IPS-18c (cell line): ENCODE data around the gene TFAM.

Experiments used
- H3K4me3 ChIP-seq: 2 replicates; pipeline ENCODE4 v1.7.0; 2013; ENCODE audit warnings: low read depth, mild to moderate bottlenecking, low read length, moderate library complexity; ENCODE audit not compliant: insufficient read depth
- H3K9me3 ChIP-seq: one replicate; pipeline ENCODE4 v1.6.1; 2013; ENCODE audit warnings: mild to moderate bottlenecking, low read length, moderate library complexity; ENCODE audit not compliant: control insufficient read depth, insufficient read depth

Gene TFAM

DNA sequence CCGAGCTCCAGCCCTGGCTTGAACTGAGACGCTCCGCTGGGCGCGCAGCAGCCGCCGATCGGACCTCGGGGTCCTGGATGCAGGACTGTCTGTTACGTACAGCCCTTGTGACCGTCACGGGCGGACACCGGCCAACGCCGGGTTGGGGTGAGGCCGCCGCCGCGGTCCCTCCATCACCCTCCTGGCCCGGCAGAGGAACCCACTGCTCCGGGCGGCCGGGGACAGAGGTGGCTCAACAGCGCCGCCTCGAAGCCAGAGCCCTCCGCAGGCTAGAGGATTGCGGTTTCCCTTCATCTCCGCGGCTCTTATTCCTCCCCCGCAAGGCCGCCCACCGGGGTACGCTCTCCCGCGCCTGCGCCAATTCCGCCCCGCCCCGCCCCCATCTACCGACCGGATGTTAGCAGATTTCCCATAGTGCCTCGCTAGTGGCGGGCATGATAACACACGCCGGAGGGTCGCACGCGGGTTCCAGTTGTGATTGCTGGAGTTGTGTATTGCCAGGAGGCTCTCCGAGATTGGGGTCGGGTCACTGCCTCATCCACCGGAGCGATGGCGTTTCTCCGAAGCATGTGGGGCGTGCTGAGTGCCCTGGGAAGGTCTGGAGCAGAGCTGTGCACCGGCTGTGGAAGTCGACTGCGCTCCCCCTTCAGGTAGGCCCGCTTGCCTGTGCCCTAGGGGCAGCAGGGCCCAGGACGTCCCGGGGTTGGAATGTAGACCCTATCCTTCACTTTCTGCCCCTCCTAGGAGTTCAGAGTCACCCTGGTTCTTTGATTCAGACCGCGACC lies at the start of gene TFAM:
TFAM (plus strand) TSS at position 412 of the 785 bp plus-strand sequence; CDS start at position 550, 138 bp downstream.
- H3K4me3 ChIP-seq: peak within 1 kb of the TSS; percentile 97
- no peaks in the 10 kb centered on the region for H3K9me3 ChIP-seq

DNA sequence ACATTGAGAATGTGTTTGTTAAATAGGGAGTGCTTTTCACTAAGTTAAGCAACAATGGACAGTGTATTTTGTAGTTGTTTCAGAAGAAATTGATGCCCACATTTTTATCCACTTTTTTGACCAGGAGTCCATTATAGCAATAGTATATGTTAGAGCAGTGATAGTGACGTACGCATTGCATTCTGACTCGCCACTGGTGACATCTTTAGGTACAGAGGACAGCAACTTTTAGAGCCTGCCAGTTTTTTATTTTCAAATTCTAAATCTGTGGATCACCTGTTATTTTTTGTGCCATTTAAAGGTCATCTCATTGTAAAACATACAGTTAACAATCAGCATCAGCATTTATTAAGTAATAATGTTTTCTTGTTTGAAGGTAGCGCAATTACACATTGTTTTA lies 49.0 kb upstream of the TFAM start:
- no peak overlapping the region; the same call in 1 of the 2 replicates for H3K4me3 ChIP-seq
- no peaks in the 10 kb centered on the region for H3K9me3 ChIP-seq

DNA sequence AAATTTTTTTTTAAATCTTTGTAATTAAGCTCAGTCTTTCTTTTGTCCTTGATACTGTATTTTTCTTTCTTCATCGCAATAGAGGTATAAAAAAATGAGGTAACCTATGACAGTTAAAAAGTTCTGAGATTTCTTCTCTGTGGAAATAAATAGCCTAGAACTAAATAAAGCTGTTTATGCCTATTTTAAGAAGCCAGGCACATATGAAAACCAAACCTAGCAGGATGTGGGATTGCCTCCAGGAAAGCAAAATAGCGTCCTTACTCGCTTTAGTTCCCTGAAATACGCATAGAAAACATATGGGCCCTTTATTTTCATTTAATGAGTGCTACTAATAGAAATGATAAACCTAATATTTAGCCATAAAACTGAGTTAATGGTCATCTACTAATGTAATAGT lies 43.8 kb upstream of the TFAM start:
- H3K4me3 ChIP-seq: no peak overlapping the region
- H3K9me3 ChIP-seq: no peaks in the 10 kb centered on the region

DNA sequence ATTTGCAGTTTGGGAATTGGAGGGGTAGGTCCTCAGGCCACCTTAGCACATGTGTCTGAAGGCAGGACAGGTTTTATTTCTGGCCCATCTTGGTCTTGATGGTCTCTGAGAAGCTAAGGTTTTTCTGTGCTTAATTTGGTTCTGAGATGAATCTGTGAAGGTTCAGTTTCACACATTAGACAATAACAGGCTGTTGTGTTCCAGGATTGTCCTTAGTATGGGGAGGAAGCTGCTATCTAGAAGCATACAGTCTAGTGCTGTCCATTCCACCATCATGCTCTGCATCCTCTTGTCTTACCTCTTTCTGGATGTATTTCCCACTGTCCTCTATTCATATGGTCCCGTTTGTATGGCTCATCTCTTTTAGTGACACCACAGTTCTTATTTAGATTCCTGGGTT lies 43.3 kb upstream of the TFAM start:
- no peaks in the 10 kb centered on the region for H3K9me3 ChIP-seq

DNA sequence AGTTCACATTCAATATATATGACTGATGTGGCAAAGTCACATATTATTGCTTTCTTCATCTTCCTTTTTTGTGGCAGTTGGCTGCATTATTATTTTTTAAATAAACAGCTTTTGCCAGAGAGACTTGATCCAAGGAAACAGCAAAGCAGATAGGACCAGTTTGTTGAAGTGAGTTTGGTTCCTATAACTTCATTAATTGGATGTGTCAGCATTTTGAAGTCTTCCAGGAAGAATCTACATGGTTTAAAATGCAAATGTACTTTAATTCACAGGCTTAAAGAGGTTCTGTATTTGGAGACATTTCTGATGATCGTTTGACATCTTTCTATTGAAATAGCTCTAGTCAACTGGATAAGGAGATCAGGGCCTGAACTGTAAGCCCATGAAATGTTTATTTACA lies 37.2 kb upstream of the TFAM start:
- H3K4me3 ChIP-seq: no peak overlapping the region
- H3K9me3 ChIP-seq: no peaks in the 10 kb centered on the region

More for the DNA sequence above, 43.3 kb upstream of the TFAM start:
- no peak overlapping the region for H3K4me3 ChIP-seq

DNA sequence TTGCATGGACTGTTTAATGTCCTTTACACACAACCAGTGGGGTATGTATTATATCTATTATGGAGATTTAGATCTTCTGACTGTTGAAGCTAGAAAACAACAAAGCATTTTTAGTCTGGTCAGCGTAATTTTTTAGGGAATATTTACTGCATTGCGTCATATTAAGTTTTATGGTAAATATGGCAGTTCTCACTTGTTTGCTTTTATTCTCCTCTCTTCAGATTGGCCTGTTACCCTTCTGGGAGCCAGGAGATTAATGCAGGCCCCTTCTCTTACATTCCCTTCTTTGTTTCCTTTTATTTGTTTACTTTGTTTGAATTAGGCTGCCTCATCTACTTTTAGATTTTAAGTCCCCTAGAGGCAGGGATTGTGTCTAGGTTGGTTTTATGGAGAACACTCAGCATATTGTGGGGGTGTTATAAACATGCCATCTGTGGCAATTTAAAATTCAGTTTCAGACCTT lies 36.6 kb upstream of the TFAM start:
- H3K4me3 ChIP-seq: no peak overlapping the region
- no peaks in the 10 kb centered on the region for H3K9me3 ChIP-seq

DNA sequence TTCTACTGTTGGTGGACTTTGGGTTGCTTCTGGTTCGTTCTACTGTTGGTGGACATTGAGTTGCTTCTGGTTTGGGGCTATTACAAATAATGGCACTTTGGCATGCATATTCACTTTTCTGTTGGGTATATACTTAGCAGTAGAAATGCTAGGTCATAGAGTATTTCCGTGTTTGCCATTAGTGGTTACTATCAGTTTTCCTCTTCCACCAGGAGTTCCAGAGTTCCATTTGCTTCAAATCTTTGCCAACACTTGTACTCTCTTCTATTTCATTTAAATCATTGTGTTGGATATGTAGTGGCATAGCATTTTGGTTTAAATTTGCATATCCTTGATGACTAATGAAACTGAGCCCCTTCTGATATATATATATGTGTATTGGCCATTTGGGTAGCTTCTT lies 35.2 kb upstream of the TFAM start:
- no peak overlapping the region for H3K4me3 ChIP-seq
- H3K9me3 ChIP-seq: no peaks in the 10 kb centered on the region

DNA sequence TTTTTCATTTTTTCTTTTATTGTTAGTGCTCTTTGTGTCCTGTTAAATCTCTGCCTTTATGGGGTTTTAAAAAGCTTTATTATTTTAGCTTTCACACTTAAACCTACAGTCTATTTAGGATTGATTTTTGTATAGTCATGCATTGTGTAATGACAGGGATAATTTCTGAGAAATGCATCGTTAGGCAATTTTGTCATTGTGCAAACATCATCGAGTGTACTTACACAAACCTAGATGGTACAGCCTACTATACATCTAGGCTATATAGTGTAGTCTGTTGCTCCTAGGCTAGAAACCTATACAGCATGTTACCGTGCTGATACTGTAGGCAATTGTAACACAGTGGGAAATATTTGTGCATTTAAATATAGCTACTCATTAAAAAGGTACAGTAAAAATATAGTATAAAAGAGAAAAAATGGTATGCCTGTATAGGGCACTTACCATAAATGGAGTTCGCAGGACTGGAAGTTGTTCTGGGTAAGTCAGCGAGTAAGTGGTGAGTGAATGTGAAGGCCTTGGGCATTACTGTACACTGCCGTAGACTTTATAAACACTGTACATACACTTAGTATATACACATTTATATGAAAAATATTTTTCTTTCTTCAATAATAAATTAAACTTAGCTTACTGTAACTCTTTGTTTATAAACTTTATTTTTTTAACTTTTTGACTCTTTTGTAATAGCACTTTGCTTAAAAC lies 34.4 kb upstream of the TFAM start:
- H3K4me3 ChIP-seq: no peak overlapping the region

DNA sequence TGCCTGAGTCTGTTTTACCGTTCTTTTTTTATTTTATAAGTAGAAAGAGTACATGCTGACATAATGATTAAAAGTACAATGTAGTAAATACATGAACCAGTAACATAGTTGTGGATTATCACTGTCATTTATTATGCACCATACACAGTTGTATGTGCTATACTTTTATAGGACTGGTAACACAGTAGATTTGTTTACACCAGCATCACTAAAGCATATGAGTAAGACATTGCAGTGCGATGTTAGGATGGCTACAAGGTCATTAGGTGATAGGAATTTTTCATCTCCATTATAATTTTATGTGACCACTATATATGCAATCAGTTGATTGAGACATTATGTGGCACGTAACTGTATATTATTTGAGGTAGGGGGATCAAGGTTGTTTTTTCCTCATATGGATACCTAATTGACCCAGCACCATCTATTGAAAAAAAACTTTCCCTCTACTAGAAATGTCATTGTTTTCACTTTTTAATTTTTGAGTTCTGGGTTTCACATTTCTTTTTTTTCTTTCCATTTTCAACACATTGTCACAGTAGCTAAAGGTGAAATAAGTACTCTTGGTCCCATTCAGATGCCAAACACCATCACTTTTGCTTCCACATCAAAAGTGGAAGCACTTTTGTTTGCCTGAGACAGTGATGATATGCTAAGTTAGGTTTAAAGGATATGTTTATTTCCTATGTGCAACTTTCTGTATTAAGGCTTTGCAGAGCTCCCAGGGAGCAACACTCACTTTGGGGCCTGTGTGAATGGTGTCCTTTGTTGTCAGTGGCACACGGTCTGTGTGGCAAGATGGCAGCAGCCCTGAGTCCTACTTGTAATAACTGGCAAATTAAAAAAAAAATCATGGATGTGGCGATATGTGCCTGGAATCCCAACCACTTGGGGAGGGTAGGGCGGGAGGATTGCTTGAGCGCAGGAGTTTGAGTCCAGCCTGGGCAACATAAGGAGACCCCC lies 33.3 kb upstream of the TFAM start:
- no peaks in the 10 kb centered on the region for H3K9me3 ChIP-seq
- H3K4me3 ChIP-seq: no peak overlapping the region

More for the DNA sequence above, 34.4 kb upstream of the TFAM start:
- no peaks in the 10 kb centered on the region for H3K9me3 ChIP-seq

DNA sequence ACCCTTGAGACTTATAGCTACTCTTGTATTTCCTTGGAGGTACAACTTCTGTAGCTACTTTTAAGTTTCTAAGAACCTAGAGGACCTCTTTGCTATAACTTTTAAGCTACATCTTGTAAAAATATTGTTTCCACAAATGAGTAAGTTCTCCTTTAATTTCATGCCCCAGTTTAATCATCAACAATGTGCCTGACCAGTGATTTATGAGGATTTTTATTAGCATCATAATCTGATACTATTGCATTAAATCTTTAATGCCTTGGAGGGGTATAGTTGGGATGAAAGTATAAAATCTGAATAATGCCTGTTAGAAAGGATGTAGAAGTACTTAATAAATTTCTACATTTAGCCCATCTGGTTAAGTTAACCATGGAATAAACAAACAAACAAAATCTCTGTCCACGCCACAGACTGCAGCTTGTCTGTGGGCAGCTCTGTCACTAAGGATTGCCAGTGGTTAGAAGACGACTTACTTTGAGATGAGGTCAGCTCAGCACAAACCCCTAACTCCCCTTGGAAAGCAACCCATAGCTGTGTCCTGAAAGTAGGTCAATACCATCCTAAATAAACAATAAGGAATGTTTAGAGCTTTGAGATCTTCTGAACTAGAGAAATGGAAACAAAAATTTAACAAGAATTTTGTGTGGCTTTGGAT lies 32.1 kb upstream of the TFAM start:
- no peaks in the 10 kb centered on the region for H3K9me3 ChIP-seq
- H3K4me3 ChIP-seq: no peak overlapping the region

DNA sequence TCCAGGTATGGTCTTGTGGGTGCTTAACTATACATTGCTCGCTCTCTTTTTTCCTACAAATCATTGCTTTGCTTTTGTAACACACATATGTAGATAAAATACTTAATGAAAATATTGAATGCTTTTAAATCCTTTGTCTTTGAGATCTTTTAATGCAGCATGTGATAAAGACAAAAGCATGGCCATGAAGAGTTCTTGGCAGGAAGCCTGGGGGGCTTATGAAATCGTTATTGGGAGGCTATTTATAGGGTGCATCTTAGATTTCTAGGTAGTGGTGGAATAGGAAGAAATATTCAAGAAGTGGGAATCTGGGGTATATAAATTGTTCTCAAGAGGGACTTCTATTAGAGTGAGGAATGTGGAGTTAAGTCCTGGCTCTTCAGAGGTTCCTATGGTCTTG lies 28.5 kb upstream of the TFAM start:
- no peaks in the 10 kb centered on the region for H3K9me3 ChIP-seq
- no peak overlapping the region for H3K4me3 ChIP-seq

DNA sequence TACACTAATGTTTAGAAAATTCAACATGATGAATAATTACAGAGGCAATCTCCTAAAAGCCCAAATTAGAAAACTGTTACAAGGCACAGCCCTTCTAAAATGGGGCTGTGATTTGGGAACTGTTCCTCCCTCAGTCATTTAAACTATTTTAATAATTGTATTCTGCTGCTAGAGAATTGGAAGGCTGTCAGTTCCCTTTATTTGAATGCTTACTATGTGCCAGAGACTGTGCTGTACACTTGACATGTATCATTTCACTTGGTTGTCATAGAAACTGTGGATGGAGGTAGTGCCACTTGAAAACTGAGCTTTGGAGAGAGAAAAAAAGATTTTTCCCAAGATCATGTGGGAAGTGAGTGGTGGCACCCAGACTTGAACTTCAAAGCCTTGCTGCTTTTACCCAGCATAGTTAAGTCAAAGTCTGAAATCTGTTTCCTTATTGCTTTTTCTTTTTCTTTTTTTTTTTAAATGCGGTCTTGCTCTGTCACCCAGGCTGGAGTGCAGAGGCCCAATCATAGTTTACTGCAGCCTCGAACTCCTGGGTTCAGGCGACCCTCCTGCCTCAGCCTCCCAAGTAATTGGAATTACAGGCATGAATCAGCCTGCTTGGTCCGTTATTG lies 26.8 kb upstream of the TFAM start:
- H3K4me3 ChIP-seq: no peak overlapping the region
- no peaks in the 10 kb centered on the region for H3K9me3 ChIP-seq

DNA sequence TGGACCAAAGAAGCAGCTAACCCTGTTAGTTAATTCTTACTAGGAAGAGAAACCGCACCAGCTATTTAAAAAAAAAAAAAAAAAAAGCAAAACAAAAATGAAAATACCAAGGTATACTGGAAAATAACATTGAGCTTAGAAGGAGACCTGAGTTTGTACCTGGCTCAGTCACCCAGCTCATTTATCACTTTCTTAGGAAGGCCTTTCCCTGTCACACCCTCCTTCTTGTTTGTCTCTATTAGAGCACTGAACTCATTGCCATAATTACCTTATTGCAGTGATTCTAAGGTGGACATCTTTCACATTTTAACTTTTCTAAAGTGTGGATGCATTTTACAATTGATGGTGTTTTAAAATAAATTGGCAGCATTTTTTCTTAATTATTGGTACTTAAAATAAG lies 26.3 kb upstream of the TFAM start:
- H3K4me3 ChIP-seq: no peak overlapping the region

DNA sequence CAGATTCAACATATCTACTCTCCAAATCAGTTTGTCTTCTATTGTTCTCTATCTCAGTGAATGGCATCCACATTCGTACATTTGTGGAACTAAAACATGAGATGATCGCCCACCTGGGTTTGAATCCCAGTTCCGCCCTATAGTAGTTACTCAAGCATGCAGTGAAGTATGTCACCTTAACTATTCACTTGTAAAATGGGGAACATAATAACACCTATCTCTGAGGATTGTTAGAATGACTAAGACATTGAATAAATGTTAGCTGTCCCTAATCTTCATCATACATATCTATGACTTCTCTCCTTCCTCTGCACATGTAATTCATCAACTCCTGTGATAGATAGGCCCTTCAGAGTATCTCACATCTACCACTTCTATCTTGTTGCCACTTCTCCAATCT lies 25.7 kb upstream of the TFAM start:
- no peak overlapping the region for H3K4me3 ChIP-seq
- no peaks in the 10 kb centered on the region for H3K9me3 ChIP-seq

More for the DNA sequence above, 26.3 kb upstream of the TFAM start:
- H3K9me3 ChIP-seq: no peaks in the 10 kb centered on the region

DNA sequence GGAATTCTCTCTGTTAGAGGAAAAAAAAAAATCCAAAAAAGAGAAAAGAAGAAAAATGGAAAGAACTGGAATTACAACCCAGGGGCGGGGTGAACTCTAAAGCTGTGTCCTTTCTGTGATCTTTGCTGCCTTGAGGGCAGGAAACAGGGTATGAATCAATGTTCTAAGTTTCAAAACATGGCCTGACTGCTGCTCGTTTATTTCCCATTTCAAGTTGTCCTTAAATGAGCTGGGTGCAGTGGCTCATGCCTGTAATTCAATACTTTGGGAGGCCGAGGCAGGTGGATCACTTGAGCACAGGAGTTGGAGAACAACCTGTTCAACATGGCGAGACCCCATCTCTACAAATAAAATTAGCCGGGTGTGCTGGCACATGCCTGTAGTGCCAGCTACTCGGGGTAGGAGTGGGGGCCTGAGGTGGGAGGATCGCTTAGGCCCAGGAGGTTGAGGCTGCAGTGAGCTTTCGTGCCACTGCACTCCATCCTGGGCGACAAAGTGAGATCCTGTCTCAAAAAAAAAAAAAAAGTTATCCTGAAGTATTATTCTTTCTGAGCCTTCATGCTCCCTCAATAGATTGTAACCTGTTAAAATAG lies 24.7 kb upstream of the TFAM start:
- no peaks in the 10 kb centered on the region for H3K9me3 ChIP-seq
- H3K4me3 ChIP-seq: no peak overlapping the region

DNA sequence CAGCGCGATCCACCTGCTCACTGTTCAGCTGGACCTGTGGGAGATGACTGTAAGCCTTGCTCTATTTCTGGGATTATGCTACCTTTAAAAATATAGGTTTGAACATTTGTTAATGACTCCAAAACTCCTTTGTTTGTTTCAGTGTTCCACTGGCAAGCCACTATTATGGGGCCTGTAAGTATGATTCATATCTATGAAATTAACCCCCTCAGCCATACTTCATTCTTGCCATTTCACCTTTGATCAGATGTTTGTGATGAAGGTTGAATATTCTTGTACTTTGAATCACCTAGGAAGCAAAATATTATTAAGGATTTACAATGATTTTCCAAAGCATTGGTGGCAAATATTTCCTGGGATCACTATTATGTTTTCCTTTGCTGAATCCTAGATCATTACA lies 23.9 kb upstream of the TFAM start:
- no peaks in the 10 kb centered on the region for H3K9me3 ChIP-seq

More for the DNA sequence above, 23.9 kb upstream of the TFAM start:
- no peak overlapping the region for H3K4me3 ChIP-seq
